GM18502 (cell line): ENCODE data around the gene LILRA1.
A peak's percentile ranks its signal among the peaks of the same experiment; 100 is the strongest.
"Not testable (repeated sequence)": the region's sequence is repeated elsewhere in the genome, so short reads cannot be mapped to it uniquely, and the experiment has no call there.

ENCODE experiments used
- ATAC-seq: cut with Tn5 transposase; IDR thresholded peaks from one replicate; pipeline ENCODE4 v1.9.1; 2021; ENCODE audit warnings: mild to moderate bottlenecking; ENCODE audit not compliant: unreplicated experiment, poor library complexity

Gene LILRA1

GRCh38 chr19:54576411-54576976 lies 16.9 kb upstream of the LILRA1 start:
- no peak for ATAC-seq

GRCh38 chr19:54577334-54577733 lies 16.1 kb upstream of the LILRA1 start:
- ATAC-seq: no peak

GRCh38 chr19:54578268-54578667 lies 15.2 kb upstream of the LILRA1 start:
- not testable (repeated sequence) for ATAC-seq

- ATAC-seq: no peak
Measured at GRCh38 chr19:54586397-54586796, 7.0 kb upstream of the LILRA1 start.

- no peak for ATAC-seq
Measured at GRCh38 chr19:54587026-54587425, 6.4 kb upstream of the LILRA1 start.

- not testable (repeated sequence) for ATAC-seq
Measured at GRCh38 chr19:54593931-54594626, 647 bp downstream of the LILRA1 start.

GRCh38 chr19:54594737-54595136 lies 1.3 kb downstream of the LILRA1 start:
- ATAC-seq: no peak

GRCh38 chr19:54595680-54596436 lies 2.4 kb downstream of the LILRA1 start:
- not testable (repeated sequence) for ATAC-seq

GRCh38 chr19:54600212-54600611 lies 6.8 kb downstream of the LILRA1 start:
- ATAC-seq: no peak

- ATAC-seq: no peak
Measured at GRCh38 chr19:54606230-54606629, 12.8 kb downstream of the LILRA1 start.

GRCh38 chr19:54606891-54607784 lies 13.7 kb downstream of the LILRA1 start:
- ATAC-seq: peak; percentile 58

GRCh38 chr19:54607785-54608150 lies 14.3 kb downstream of the LILRA1 start:
- ATAC-seq: no peak

GRCh38 chr19:54608205-54608604 lies 14.8 kb downstream of the LILRA1 start:
- ATAC-seq: no peak

- ATAC-seq: no peak
Measured at GRCh38 chr19:54608792-54609191, 15.4 kb downstream of the LILRA1 start.

- no peak for ATAC-seq
Measured at GRCh38 chr19:54609356-54609791, 15.9 kb downstream of the LILRA1 start.

GRCh38 chr19:54612428-54612827 lies 19.0 kb downstream of the LILRA1 start:
- ATAC-seq: no peak

- ATAC-seq: no peak
Measured at GRCh38 chr19:54614726-54615125, 21.3 kb downstream of the LILRA1 start.

GRCh38 chr19:54616057-54616456 lies 22.6 kb downstream of the LILRA1 start:
- ATAC-seq: peak; percentile 38

- ATAC-seq: peak; percentile 82
Measured at GRCh38 chr19:54616821-54617560, 23.6 kb downstream of the LILRA1 start.

- ATAC-seq: no peak
Measured at GRCh38 chr19:54620464-54620863, 27.0 kb downstream of the LILRA1 start.
